Karpas-422 (cell line): ENCODE measurements around the gene TOR1AIP1. TPM values are rescaled to one million over a fixed set of nuclear protein-coding genes. Genes with fewer than 3 reads are reported as not detected.
A peak's percentile ranks its signal among the peaks of the same experiment; 100 is the strongest.

ENCODE experiments used
- DNase-seq: peaks from one replicate; pipeline ENCODE4 v3.0.0-alpha.2; 2015
- H2AFZ ChIP-seq: fragments of 200-600 bp; sonication (generic); 2 replicates; pipeline ENCODE4 v1.6.1; 2014; ENCODE audit warnings: antibody characterized with exemption, low read length, mixed read lengths
- H3K27ac ChIP-seq: fragments of 200-600 bp; sonication (generic); 2 replicates; pipeline ENCODE4 v1.5.1; 2014; ENCODE audit warnings: mild to moderate bottlenecking, low read length, moderate library complexity
- H3K27me3 ChIP-seq: fragments of 200-600 bp; sonication (generic); 2 replicates; pipeline ENCODE4 v1.6.1; 2014; ENCODE audit warnings: low read length, mixed read lengths
- H3K36me3 ChIP-seq: fragments of 200-600 bp; sonication (generic); 2 replicates; pipeline ENCODE4 v1.6.1; 2014; ENCODE audit warnings: low read length, mixed read lengths; ENCODE audit not compliant: insufficient read depth
- H3K4me1 ChIP-seq: fragments of 200-600 bp; sonication (generic); 2 replicates; pipeline ENCODE4 v1.6.1; 2014; ENCODE audit warnings: mild to moderate bottlenecking, low read length, mixed read lengths
- H3K4me2 ChIP-seq: fragments of 200-600 bp; sonication (generic); 2 replicates; pipeline ENCODE4 v1.6.1; 2014; ENCODE audit warnings: low read length, low read depth, mild to moderate bottlenecking; ENCODE audit not compliant: poor library complexity, severe bottlenecking
- H3K4me3 ChIP-seq: fragments of 200-600 bp; sonication (generic); 2 replicates; pipeline ENCODE4 v1.5.1; 2014; ENCODE audit warnings: mild to moderate bottlenecking, antibody characterized with exemption, low read length, mixed read lengths
- H3K79me2 ChIP-seq: fragments of 200-600 bp; sonication (generic); 2 replicates; pipeline ENCODE4 v1.6.1; 2014; ENCODE audit warnings: mild to moderate bottlenecking, low read length, mixed read lengths
- H3K9ac ChIP-seq: fragments of 200-600 bp; sonication (generic); 2 replicates; pipeline ENCODE4 v1.6.0; 2014; ENCODE audit warnings: low read length
- H3K9me2 ChIP-seq: fragments of 200-600 bp; sonication (generic), shearing (Covaris generic); replicated peaks from 2 replicates; pipeline ENCODE4 v1.6.0; 2014; ENCODE audit warnings: mild to moderate bottlenecking, low read length, moderate library complexity; ENCODE audit not compliant: insufficient read depth
- H3K9me3 ChIP-seq: fragments of 300-700, 200-600 bp; sonication (generic); 2 replicates; pipeline ENCODE4 v1.6.1; 2014; ENCODE audit warnings: low read length, mixed read lengths
- H4K20me1 ChIP-seq: fragments of 200-600 bp; sonication (generic); 2 replicates; pipeline ENCODE4 v1.6.1; 2014; ENCODE audit warnings: mild to moderate bottlenecking, antibody characterized with exemption, low read length, low read depth; ENCODE audit not compliant: insufficient read depth
- total RNA-seq: library from RNA; depleted of rRNA; stranded (reverse); fragments of >200 nt; shearing (Covaris generic); gene quantifications from 2 replicates; pipeline ENCODE4 v1.2.3, GENCODE V29; 2014; ENCODE audit warnings: low replicate concordance; rRNA removed

Gene TOR1AIP1
- total RNA-seq, 1 experiment from 2014 or later, result 51.0 TPM

DNA sequence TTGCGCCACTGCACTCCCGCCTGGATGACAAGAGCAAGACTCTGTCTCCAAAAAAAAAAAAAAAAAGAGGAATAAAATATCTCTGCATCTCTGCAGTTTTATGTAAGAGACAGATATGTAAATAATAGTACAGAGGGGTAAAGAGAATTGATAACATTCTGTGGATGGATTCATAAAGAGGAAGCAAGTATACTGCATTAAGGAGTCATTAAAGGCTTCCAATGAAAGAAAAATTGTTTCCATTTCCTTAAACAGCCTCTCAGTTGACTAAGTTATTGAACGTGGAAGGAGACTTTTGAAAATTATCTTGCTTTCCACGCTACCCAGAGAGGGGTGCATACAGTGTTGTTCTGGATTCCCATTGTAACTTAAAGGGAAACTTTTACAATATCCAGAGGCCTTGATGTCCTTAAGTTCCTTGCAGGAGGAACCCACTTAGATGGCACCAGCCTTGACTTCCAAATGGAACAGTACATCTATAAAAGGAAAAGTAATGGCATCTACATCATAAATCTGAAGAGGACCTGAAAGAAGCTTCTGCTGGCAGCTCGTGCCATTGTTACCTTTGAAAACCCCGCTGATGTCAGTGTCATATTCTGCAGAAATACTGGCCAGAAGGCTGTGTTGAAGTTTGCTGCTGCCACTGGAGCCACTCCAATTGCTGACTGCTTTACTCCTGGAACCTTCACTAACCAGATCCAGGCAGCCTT, 86.4 kb downstream of the TOR1AIP1 start:
- Histone ChIP-seq H2AFZ (no peak overlapping the region), H3K36me3 (no peaks in the 10 kb centered on the region), H3K9ac (no peak overlapping the region), H3K4me1 (peaks cover 32% of the 10 kb centered on the region), H3K27me3 (no peaks in the 10 kb centered on the region), H3K27ac (no peak overlapping the region), H3K9me3 (no peaks in the 10 kb centered on the region), H3K4me3 (no peak overlapping the region), H3K4me2 (no peak overlapping the region), H3K79me2 (peaks cover 100% of the 10 kb centered on the region), H4K20me1 (no peaks in the 10 kb centered on the region), H3K9me2 (no peaks in the 10 kb centered on the region)
- no peak for DNase-seq

DNA sequence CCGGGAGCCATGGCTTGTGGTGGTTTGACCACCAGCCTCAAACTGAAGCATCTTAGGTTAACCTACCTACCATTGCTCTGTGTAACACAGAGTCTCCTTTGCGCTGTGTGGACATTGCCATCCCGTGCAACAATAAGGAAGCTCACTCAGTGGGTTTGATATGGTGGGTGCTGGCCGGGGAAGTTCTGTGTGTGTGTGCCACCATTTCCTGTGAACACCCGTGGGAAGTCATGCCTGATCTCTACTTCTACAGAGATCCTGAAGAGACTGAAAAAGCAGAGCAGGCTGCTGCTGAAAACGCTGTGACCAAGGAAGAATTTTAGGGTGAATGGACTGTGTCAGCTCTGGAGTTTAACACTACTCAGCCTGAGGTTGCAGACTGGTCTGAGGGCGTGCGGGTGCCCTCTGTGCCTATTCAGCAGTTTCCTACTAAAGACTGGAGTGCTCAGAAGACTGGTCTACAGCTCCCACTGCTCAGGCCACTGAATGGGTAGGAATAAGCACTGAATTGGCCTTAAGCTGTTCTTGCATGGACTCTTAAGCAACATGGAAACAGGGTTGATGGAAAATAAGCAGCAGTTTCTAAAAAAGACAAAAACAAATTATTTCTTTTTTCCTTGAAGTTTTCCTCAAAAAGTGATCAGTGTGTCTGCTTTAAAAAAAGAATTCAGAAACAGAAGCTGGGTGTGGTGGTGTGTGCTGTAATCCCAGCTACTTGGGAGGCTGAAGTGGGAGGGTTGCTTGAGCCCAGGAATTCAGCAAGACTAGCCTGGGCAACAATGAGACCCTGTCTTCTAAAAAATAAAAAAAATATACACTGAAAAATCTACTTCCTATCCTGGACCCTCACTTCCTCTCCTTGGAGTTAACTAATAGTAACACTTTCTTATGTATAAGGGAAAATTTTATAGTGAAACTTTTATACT, 87.2 kb downstream of the TOR1AIP1 start:
- no peaks in the 10 kb centered on the region for H3K9me2 ChIP-seq
- H4K20me1 ChIP-seq, result no peaks in the 10 kb centered on the region
- H2AFZ ChIP-seq, result no peak overlapping the region
- H3K36me3 ChIP-seq, result no peaks in the 10 kb centered on the region
- H3K9ac ChIP-seq, result no peak overlapping the region
- no peak overlapping the region for H3K4me2 ChIP-seq
- peaks cover 100% of the 10 kb centered on the region for H3K79me2 ChIP-seq
- H3K27ac ChIP-seq, result peak overlapping the region; percentile 29; the same call in 1 of the 2 replicates
- H3K4me1 ChIP-seq, result peaks cover 37% of the 10 kb centered on the region
- no peak overlapping the region for H3K4me3 ChIP-seq
- H3K9me3 ChIP-seq, result no peaks in the 10 kb centered on the region
- no peaks in the 10 kb centered on the region for H3K27me3 ChIP-seq
- DNase-seq, result no peak

Other genes with a start within 250 kb of the TOR1AIP1 start
- not detected in 2 replicates for gene FAM163A, start 139.0 kb upstream of the TOR1AIP1 start, total RNA-seq
- gene TOR1AIP2, start 4.5 kb upstream of the TOR1AIP1 start, total RNA-seq, result 39.0 and 67.3 TPM in 2 replicates
- 72.3 and 117 TPM in 2 replicates for gene CEP350, start 72.5 kb downstream of the TOR1AIP1 start, total RNA-seq